GM19035 (cell line): ENCODE results near the gene LRBA.
"Not testable (repeated sequence)": the region's sequence is repeated elsewhere in the genome, so short reads cannot be mapped to it uniquely, and the experiment has no call there.

ENCODE experiments used
- ATAC-seq: cut with Tn5 transposase; IDR thresholded peaks from one replicate; pipeline ENCODE4 v1.9.1; 2021; ENCODE audit not compliant: unreplicated experiment

Gene LRBA

DNA sequence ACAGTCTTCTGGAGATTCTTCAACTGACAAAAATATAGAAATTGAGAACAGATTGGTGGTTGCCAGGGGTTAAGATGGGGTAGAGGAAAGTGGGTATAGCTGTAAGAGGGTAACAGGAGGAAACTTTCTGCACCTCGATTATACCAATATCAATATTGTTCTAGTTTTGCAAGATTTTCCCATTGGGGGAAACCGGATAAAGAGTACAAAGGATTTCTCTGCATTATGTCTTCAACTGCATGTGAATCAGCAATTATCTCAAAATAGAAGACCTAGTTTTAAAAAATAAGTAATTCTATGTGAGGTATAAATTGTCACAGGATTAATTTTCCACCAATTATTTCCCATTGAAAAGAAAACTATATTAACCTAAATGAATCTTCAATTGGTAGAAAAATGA is 65.7 kb downstream of the LRBA start:
- ATAC-seq: no peak

DNA sequence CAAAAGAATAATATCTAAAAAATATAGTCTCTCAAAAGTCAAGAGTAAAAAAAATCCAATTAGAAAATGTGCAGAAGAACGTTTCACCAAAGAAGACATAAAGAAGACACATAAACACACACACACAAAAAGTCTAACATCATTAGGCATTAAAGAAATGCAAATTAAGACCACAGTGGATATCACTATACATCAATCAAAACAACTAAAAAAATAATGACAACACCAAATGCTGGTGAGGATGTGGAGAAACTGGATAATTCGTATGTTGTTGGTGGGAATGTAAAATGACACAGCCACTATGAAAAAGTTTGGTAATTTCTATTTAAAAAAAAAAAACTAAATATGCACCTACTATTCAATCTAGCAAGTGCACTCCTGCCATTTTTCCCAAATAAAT is 66.4 kb downstream of the LRBA start:
- ATAC-seq: no peak

DNA sequence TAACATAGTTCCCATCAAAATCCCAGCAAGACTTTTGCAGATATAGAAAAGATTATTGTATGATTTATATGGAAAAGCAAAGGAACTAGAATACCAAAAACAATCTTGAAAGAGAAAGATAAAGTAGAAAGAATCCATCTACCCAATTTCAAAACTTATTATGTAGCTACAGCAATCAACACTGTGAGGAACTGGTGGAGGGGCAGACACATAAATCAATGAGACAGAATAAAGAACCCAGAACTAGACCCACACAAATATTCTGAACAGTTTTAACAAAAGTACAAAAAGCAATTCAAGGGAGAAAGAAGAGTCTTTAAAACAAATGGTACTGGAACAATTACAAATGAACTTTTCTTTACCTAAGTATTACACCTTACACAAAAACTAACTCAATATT is 67.0 kb downstream of the LRBA start:
- ATAC-seq: no peak

DNA sequence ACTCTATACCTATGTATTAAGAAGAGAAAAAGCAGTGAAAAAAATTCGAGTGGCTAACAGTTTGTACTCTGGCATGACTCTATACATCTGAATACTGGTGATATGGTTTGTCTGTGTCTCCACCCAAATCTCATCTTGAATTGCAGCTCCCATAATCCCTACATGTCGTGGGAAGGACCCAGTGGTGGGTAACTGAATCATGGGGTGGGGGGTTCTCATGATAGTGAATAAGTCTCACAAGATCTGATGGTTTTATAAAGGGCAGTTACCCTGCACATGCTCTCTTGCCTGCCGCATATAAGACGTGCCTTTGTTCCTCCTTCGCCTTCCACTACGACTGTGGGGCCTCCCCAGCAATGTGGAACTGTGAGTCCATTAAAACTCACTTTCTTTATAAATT is 70.4 kb downstream of the LRBA start:
- ATAC-seq: no peak

DNA sequence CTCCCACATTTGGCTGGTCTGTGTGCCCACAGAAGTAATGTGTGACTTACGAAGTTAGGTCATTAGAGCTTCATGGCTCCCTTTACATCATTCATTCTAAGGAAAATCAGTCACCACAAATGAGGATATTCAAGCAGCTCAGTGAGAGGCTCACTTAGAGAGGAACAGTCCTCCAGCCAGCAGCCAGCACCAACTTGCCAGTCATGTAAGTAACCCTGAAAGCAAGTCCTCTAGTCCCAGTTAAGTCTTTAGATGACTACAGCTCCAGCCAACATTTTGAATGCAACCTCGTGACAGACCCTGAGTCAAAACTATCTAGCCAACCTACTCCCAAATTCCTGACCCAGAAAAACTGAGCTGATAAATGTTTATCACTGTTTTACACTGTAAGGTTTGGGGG is 71.3 kb downstream of the LRBA start:
- ATAC-seq: no peak

DNA sequence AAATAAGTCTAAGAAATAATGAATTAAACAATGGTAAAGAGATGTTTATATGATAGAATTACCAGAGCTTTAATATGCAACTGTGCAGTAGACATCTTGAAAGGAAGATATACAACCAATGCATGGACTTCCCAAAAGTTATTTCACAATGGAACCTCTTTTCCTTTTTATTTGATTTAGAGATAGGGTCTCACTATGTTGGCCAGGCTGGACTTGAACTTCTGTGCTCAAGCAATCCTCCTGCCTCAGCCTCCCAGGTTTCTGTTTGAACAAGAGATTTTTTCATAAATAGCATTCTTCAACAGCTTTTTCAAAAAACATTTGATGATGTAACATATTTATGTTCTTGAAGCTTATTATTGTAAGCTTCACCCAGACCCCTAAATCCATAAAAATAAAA is 72.0 kb downstream of the LRBA start:
- no peak for ATAC-seq

DNA sequence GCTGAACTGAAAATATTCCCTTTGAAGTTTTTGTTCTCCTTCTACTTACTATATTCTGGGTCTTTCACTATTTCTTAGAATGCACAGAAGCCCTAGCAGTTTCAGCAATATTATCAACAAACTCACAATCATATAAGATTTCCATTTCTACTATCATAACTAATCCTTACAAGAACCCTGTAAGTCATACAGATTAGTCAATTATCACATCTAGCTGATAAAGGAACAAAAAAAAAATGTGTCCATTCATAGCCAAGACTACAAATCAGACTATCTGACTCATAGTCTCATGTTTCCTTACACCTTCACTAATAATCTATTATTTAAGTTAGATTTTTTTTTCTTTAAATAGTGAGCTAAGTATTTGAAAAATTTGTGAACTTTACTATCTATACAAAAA is 72.5 kb downstream of the LRBA start:
- ATAC-seq: no peak

DNA sequence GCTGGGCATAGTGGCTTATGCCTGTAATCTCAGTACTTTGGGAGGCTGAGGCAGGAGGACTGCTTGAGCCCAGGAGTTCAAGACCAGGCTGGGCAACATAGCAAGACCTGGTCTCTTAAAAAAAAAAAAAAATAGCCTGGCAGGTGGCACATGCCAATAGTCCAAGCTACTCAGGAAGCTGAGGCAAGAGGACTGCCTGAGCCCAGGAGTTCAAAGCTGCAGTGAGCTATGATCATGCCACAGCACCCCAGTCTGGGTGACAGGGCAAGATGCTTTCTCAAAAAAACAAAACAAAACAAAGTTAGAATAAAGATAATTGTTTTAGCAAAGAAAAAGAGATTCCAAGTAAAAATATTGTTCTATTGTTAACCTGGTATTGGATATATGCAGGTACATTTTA is 75.0 kb downstream of the LRBA start:
- no peak for ATAC-seq

DNA sequence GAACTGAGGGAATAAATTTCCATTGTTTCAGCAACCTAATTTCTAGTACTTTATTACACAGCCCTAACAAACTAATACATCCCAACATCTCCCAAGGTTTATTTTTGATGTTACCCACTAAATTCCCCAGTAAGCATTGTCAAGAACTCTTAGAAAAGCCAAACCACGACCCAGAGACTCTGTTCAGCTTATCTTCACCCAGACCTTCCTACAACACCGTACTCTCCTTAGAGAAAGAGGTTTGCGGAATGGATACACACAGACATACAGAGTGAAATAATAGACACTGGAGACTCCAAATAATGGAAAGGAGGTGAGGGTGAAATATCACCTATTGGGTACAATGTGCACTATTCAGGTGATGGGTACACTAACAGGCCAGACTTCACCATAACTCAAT is 75.6 kb downstream of the LRBA start:
- no peak for ATAC-seq

DNA sequence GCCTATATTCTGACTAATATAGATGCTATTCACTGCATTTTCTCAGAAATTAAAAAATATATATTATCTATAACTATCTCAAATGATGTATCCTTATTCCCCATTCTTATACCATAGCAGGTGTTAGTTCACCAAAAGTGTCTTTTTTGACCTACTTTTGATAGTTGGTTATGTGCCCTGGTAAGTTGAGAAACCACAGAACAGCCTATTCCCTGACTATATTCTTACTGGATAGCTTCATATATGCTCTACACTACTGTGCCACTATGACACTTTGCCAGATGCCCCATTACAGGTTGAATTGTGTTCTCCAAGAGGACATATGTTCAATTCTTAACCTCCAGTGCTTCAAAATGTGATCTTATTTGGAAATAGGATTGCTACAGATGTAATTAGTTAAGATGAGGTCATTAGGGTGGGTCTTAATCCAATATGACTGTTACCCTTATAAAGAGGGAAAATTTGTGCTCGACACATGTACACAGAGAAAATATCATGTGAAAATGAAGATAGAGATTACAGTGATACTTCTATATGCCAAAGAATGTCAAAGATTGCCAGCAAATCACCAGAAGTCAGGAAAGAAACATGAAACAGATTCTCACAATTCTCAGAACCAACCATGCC is 76.1 kb downstream of the LRBA start:
- ATAC-seq: no peak

DNA sequence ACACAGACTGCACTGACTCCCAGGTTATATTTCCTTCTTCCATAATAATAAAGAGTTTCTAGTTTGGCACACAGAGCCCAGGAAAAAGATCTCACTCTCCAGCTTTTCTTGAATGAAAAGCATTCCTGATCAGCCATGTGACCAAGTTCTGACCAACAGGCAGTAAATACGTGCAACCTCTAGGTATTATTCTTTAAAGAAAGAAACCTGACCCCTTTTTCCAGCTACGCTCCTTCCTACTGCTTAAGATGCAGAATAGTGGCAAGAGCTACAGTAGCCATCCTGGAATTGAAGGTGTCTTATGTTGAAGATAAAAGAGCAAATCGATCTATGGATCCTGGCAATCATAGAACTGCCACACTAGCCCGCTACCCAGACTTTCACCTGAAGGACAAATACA is 76.7 kb downstream of the LRBA start:
- ATAC-seq: no peak

DNA sequence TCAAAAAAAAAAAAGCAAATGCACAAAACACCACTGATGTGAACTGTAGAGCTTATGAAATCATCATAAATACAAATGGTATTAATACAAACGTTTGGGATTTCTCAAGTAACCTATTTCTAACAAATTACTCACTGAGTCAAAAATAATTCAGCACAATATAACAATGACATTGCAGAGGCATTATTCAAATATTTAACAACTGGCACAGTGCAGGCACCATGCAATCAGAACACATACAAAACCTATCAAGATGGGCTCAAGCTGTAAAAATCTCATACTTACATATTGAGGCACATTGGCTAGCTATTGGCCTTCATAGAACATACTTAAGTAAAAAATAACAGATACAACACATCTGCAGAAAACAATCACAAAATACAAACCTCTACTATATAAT is 81.1 kb downstream of the LRBA start:
- no peak for ATAC-seq

DNA sequence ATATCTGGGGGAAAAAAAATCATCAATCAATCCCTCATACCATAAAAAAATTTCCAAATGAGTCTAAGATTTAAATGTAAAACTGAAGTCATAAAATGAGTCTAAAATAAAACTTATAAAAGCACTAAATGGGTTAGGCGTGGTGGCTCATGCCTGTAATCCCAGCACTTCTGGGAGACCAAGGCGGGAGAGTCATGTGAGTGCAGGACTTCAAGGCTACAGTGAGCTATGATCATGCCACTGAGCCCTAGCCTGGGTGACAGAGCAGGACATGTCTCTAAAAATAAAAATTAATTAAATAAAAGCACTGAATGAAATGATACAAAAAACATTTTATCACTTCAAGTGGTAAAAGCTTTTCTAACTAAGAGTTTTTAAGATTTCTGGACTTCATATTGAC is 83.3 kb downstream of the LRBA start:
- no peak for ATAC-seq

DNA sequence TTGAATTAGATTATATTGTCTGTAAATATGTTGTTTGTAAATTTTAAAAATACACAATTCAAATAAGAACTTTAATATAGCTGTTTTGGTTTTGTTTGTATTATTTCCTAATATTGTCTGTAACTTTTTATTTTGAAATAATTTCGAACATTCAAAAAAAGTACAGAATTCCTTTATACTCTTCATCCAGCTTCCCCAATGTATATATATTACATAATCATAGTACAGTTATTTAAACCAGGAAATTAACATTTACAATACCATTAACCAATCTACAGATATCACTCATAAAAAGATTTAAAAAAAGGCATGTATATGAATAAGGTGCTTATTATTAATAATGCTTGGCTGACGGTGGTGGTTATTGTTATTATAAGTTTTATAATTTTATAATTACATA is 84.1 kb downstream of the LRBA start:
- ATAC-seq: no peak

DNA sequence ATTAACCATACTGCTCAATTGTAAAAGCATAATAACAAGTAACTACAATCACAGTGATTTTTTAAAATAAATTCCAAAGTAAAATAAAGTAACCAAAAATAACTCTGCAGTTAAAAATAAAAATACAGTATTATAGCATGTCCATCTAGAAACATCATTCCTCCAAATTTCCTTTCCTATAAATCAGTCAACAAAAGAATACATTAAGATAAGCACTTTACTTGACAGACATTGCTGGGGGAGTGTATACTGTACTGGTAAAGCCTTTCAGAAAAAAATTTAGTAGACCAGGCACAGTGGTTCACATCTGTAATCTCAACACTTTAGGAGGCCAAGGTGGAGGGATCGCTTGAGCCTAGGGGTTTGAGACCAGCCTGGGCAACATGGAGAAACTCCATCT is 91.1 kb downstream of the LRBA start:
- no peak for ATAC-seq

DNA sequence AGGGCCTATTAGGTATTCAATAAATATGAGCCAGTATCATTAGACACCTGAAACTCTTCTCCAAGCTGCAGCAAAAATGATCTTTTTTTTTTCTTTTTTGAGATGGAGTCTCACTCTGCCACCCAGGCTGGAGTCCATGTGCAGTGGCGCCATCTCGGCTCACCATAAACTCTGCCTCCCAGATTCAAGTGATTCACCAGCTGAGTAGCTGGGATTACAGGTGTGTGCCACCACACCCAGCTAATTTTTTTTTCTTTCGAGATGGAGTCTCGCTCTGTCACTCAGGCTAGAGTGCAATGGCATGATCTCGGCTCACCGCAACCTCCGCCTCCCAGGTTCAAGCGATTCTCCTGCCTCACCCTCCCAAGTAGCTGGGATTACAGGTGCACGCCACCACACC is 93.6 kb downstream of the LRBA start:
- not testable (repeated sequence) for ATAC-seq

DNA sequence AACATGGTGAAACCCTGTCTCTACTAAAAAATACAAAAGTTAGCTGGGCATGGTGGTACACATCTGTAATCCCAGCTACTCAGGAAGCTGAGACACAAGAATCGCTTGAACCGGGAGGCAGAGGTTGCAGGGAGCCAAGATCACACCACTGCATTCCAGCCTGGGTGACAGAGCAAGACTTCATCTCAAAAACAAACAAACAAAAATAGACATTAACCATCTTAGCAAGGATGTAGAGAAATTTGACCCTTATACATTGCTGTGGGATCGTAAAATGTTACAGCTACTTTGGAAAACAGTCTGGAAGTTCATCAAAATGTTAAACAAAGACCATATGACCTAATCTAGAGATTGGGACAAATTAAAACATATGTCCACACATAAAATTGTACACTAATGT is 96.5 kb downstream of the LRBA start:
- ATAC-seq: not testable (repeated sequence)

DNA sequence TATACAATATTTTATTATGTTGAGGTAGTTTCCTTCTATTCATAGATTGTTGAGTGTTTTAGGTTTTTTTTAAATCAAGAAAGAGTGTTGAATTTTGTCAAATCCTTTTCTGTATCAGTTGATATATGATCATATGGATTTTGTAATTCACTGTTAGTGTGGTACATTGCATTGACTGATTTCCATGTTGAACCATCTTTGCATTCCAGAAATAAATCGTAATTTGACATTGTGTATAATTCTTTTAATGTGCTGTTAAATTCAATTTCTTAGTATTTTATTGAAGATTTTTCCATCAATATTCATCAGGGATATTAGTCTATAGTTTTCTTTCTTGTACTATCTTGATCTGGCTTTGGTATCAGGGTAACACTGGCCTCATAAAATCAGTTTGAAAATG is 103.8 kb downstream of the LRBA start:
- ATAC-seq: no peak

DNA sequence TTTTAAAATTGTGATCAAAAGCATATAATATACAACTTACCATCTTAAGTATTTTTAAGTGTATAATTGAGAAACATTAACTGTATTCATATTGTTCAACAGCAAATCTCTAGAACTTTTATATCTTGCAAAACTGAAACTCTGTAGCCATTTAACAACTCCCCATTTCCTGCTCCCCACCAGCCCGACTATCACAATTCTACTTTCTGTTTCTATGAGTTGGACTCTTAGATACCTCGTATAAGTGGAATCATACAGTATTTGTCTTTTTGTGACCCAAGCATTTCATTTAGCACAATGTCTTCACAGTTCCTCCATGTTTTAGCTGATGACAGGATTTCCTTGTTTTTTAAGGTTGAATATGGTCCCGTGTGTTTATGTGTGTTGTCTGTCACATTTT is 106.0 kb downstream of the LRBA start:
- no peak for ATAC-seq

DNA sequence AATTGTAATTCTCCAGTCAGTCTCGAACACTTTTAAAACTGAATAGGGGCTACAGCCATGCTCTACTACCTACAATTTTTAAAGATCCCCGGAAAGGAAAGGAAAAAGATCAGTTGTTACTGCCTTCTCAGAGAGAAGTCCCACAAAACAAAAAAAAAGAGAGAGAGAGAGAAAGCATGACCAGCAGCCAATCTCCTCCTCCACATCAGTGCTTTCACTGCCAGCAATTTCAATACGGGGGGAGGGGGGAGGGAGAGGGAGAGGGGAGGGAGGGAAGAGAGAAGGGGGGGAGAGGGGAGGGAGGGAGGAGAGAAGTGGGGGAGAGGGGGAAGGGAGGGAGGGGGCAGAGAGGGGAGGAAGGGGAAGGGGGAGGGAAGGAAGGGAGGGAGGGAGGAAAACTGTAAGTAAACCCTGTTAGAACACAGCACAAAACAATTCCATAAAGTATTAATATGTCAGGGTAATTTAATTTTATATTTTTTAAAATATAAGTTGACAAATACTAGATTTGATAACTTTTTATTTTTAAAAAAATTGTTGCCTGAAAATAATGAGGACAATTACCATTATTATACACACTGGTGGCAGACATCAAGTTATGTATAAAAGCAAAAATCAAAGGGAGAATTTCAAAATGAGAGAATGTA is 108.0 kb downstream of the LRBA start:
- ATAC-seq: no peak

DNA sequence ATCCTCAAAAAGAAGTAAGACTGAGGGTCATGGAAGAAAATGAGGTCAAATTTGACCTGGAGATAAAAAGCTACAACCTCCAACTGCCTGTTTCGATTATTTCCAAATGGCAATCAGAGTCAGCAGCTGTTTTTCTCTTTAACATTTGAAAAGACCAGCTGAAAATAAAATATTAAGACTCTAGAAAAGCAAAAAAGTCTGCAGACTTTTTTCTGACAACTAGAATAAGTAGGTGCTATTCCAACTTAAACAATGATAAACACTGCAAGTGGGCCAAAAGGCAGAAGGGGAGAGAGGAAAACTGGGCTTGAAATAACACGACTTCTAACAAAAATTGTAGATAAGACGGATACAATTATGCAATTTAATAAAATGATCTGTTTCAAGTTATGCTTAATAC is 110.4 kb downstream of the LRBA start:
- no peak for ATAC-seq

DNA sequence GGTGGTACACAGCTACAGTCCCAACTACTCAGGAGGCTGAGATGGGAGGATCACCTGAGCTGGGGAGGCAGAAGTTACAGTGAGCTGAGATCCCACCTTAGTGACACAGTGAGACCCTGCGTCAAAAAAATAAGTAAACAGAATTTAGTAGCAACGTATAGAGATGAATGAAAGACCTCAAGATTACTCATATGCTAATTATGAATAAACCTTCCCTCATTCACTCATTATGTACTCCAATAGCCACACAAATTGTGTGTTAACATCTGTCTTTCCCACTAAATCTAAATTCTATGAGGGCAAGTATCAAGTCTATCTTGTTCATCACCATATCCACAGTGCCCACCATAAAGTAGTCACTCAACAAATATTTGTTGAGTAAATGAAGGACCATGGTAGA is 111.5 kb downstream of the LRBA start:
- no peak for ATAC-seq

DNA sequence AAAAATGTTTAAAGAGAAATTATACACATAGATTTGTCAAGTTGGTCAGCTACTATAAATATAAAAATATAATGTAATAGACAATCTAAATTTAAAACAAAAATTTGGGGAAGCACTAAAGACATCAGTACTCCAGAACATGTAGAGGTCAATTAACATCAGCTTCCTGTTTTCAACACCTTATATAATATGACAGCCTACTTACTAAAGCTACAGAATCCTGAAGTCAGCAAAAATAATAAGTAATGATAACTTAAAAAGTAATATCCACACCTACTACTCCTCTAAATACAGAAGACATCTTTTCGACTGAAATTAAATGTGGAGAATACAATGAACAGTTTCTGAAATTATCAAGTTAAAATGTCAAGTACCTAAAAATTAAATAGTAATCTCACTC is 118.6 kb downstream of the LRBA start:
- ATAC-seq: no peak
